GM23248 (cell line): ENCODE data around the gene PGS1.

Source experiments
- EZH2 ChIP-seq: fragments of 200-600 bp; sonication (generic); IDR thresholded peaks from 2 replicates; pipeline ENCODE4 v1.6.1; 2018; ENCODE audit warnings: antibody characterized with exemption, mild to moderate bottlenecking; ENCODE audit not compliant: insufficient read depth, poor library complexity, severe bottlenecking
- EZH2phosphoT487 ChIP-seq: fragments of 200-600 bp; sonication (generic); IDR thresholded peaks from 2 replicates; pipeline ENCODE4 v1.6.1; 2018; ENCODE audit warnings: antibody characterized with exemption, moderate library complexity, mild to moderate bottlenecking, low read depth; ENCODE audit not compliant: insufficient read depth

- TF ChIP-seq EZH2 = no peak
- TF ChIP-seq EZH2phosphoT487 = no peak
These were observed 13.8 kb downstream of the PGS1 start for GRCh38 chr17:78392295-78392694.
